ENCODE data around the gene KRTAP10-11. TPM values are rescaled to one million over a fixed set of nuclear protein-coding genes. Genes with fewer than 3 reads are reported as not detected.

The KRTAP10-11 gene
- total RNA-seq, 4 donors from 2014 or later: not detected

DNA sequence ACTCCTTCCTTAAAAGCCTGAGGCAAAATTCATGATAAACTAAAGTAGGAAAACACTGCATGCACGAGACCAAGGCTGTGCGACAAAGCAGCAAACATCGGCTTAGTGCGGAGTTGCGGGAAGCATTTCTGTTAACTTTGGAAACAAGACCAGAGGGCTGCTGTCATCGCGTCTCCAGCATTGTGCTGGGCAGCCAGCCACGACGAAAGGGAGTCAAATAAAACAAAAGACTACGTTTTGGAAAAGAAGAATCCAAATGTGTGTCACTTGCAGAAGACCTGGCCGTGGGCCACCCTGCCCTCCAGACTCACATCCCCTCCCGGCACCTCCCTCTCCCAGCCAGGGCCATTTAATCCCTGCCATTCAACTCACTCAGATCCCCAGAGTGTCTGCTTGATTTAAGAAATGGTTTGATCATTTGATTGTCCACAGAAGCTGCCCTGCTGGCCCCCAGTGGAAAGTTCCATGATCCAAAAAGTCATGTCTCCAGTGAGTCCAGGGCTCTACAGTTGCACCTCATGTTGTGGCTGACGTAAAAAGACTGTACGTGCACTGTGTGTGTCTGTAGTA, 2.4 kb upstream of the KRTAP10-11 start:
- no peak overlapping the region for H3K4me3 ChIP-seq (replicated peaks in 1 of 3)
- peak in 1 of 2 donors; percentile 32 for DNase-seq
- H3K36me3 ChIP-seq: no peaks in the 10 kb centered on the region
- H3K27me3 ChIP-seq: no peaks in the 10 kb centered on the region
- TF ChIP-seq CTCF (IDR thresholded peaks at IDR 0.05): no peak
- no peak for TF ChIP-seq POLR2A (IDR thresholded peaks at IDR 0.05)
- no peak overlapping the region for H3K27ac ChIP-seq
- no peaks in the 10 kb centered on the region for H3K9me3 ChIP-seq
- 21 to 48% methylated on average over 14 of the region's 14 CpGs for WGBS, 2 donors
- no peaks in the 10 kb centered on the region for H3K4me1 ChIP-seq
- intact Hi-C loops (cut with DNase I): no loop called here

DNA sequence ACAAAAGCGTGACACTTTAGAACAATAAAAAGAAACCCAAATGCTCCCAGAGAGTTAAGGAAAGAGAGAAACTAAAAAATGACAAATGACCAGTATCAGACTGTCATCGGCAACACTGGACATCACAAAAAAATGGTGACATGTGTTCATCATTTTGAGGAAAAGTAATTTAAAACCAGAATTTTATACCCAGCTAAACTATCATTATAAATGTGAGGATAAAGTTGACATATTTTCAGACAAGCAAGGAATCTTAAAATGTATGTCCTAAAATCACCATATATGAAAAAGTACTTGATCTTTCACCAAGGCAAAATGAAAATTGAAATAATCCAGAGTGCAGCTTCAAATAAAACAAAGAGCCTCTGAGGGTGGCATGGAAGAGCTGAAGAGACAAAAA, 1.3 kb upstream of the KRTAP10-11 start:
- Histone ChIP-seq H3K27ac (no peak overlapping the region), H3K4me1 (no peaks in the 10 kb centered on the region), H3K9me3 (no peaks in the 10 kb centered on the region), H3K4me3 (replicated peaks in 1 of 3) (no peak overlapping the region), H3K27me3 (no peaks in the 10 kb centered on the region), H3K36me3 (no peaks in the 10 kb centered on the region)
- no peak for DNase-seq
- TF ChIP-seq CTCF (IDR thresholded peaks at IDR 0.05) (no peak), POLR2A (IDR thresholded peaks at IDR 0.05) (no peak)
- intact Hi-C loops (cut with DNase I): no loop called here
- 46 to 49% methylated on average over 2 of the region's 2 CpGs for WGBS, 2 donors

DNA sequence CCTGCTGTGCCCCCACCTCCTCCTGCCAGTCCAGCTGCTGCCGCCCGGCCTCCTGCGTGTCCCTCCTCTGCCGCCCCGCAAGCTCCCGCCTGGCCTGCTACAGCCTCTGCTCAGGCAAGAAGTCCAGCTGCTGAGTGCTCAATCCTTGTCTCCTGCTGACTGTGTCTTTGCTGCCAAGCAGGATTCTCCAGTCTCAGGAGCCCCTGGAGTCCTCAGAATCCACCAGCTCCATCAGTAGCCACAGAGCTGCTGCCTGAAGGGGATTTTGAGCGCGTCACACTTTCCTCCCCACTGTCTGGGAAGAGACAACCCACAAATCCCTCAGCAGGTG, 973 bp downstream of the KRTAP10-11 start:
- 68 to 75% methylated on average over 8 of the region's 8 CpGs for WGBS, 2 donors
- no peaks in the 10 kb centered on the region for H3K27me3 ChIP-seq
- no peaks in the 10 kb centered on the region for H3K36me3 ChIP-seq
- intact Hi-C loops (cut with DNase I): no loop called here
- H3K4me3 ChIP-seq (replicated peaks in 1 of 3): no peak overlapping the region
- TF ChIP-seq POLR2A (IDR thresholded peaks at IDR 0.05) (no peak), CTCF (IDR thresholded peaks at IDR 0.05) (no peak)
- H3K4me1 ChIP-seq: no peaks in the 10 kb centered on the region
- H3K9me3 ChIP-seq: no peaks in the 10 kb centered on the region
- no peak for DNase-seq
- H3K27ac ChIP-seq: no peak overlapping the region

GRCh38 chr21:44648557-44649311, 2.5 kb downstream of the KRTAP10-11 start:
- WGBS, 2 donors: 87 to 95% methylated on average over 16 to 25 of the region's 33 CpGs
- TF ChIP-seq POLR2A (IDR thresholded peaks at IDR 0.05) (no peak), CTCF (IDR thresholded peaks at IDR 0.05) (no peak)
- Histone ChIP-seq H3K9me3 (no peaks in the 10 kb centered on the region), H3K4me3 (replicated peaks in 1 of 3) (no peak overlapping the region), H3K4me1 (no peaks in the 10 kb centered on the region), H3K27me3 (no peaks in the 10 kb centered on the region), H3K36me3 (no peaks in the 10 kb centered on the region), H3K27ac (no peak overlapping the region)
- intact Hi-C loops (cut with DNase I): no loop called here
- no peak for DNase-seq

GRCh38 chr21:44649521-44650100, 3.4 kb downstream of the KRTAP10-11 start:
- H3K27me3 ChIP-seq: no peaks in the 10 kb centered on the region
- H3K27ac ChIP-seq: no peak overlapping the region
- H3K4me3 ChIP-seq (replicated peaks in 1 of 3): no peak overlapping the region
- DNase-seq: no peak
- TF ChIP-seq CTCF (IDR thresholded peaks at IDR 0.05) (no peak), POLR2A (IDR thresholded peaks at IDR 0.05) (no peak)
- intact Hi-C loops (cut with DNase I): no loop called here
- H3K36me3 ChIP-seq: no peaks in the 10 kb centered on the region
- no peaks in the 10 kb centered on the region for H3K4me1 ChIP-seq
- WGBS, 2 donors: 80 to 96% methylated on average over 11 to 18 of the region's 18 CpGs
- H3K9me3 ChIP-seq: no peaks in the 10 kb centered on the region
